GM18951 (cell line): ENCODE results near the gene EPYC.

Experiments used
- POLR2A ChIP-seq: IDR thresholded peaks from 4 replicates; pipeline ENCODE4 v1.6.1; 2011; ENCODE audit warnings: mild to moderate bottlenecking; ENCODE audit not compliant: insufficient read length, insufficient read depth; ENCODE audit errors: extremely low read depth
- in situ Hi-C: fragments of 300-500 bp; cut with MboI; formaldehyde crosslinking; loops from one replicate; pipeline ENCODE4 v1.12.0; 2022; ENCODE audit warnings: low sequenced_read_pairs, mixed read lengths, inconsistent platforms; ENCODE audit not compliant: unreplicated experiment

Gene EPYC

GRCh38 chr12:90984114-90984513, 20.7 kb downstream of the EPYC start:
- in situ Hi-C loops, result loop anchor here (25.0 kb wide), 1 partner anchor 328 kb away; no protein-coding TSS in a partner anchor
- TF ChIP-seq POLR2A, result no peak

GRCh38 chr12:90982170-90982569, 22.6 kb downstream of the EPYC start:
- TF ChIP-seq POLR2A, result no peak
- in situ Hi-C loops, result loop anchor here (25.0 kb wide), 1 partner anchor 330 kb away; no protein-coding TSS in a partner anchor

GRCh38 chr12:90979951-90980350, 24.8 kb downstream of the EPYC start:
- TF ChIP-seq POLR2A, result no peak
- in situ Hi-C loops, result loop anchor here (10.0 to 25.0 kb wide), 2 partner anchors 125 to 332 kb away; no protein-coding TSS in a partner anchor

GRCh38 chr12:90979019-90979418, 25.8 kb downstream of the EPYC start:
- TF ChIP-seq POLR2A, result no peak
- in situ Hi-C loops, result loop anchor here (10.0 to 25.0 kb wide), 2 partner anchors 126 to 333 kb away; no protein-coding TSS in a partner anchor

- in situ Hi-C loops, result loop anchor here (10.0 to 25.0 kb wide), 2 partner anchors 127 to 334 kb away; no protein-coding TSS in a partner anchor
- no peak for TF ChIP-seq POLR2A
Observed at GRCh38 chr12:90978117-90978770, 26.5 kb downstream of the EPYC start.

- in situ Hi-C loops, result loop anchor here (10.0 to 25.0 kb wide), 2 partner anchors 128 to 335 kb away; no protein-coding TSS in a partner anchor
- TF ChIP-seq POLR2A, result no peak
Observed at GRCh38 chr12:90977224-90977623, 27.5 kb downstream of the EPYC start.

- TF ChIP-seq POLR2A, result no peak
- in situ Hi-C loops, result loop anchor here (10.0 kb wide), 1 partner anchor 131 kb away; no protein-coding TSS in a partner anchor
Observed at GRCh38 chr12:90974286-90974685, 30.5 kb downstream of the EPYC start.

GRCh38 chr12:90972226-90972625, 32.5 kb downstream of the EPYC start:
- in situ Hi-C loops, result loop anchor here (10.0 kb wide), 1 partner anchor 133 kb away; no protein-coding TSS in a partner anchor
- TF ChIP-seq POLR2A, result no peak

GRCh38 chr12:90970911-90971310, 33.9 kb downstream of the EPYC start:
- in situ Hi-C loops, result loop anchor here (10.0 kb wide), 1 partner anchor 134 kb away; no protein-coding TSS in a partner anchor

GRCh38 chr12:90970471-90970870, 34.3 kb downstream of the EPYC start:
- TF ChIP-seq POLR2A, result no peak
- in situ Hi-C loops, result loop anchor here (10.0 kb wide), 1 partner anchor 134 kb away; no protein-coding TSS in a partner anchor

More at GRCh38 chr12:90970911-90971310, 33.9 kb downstream of the EPYC start:
- TF ChIP-seq POLR2A, result no peak

GRCh38 chr12:90969851-90970250, 34.9 kb downstream of the EPYC start:
- TF ChIP-seq POLR2A, result no peak
- in situ Hi-C loops, result loop anchor here (10.0 kb wide), 1 partner anchor 135 kb away; no protein-coding TSS in a partner anchor

GRCh38 chr12:90969346-90969745, 35.4 kb downstream of the EPYC start:
- in situ Hi-C loops, result no loop called here
- no peak for TF ChIP-seq POLR2A

GRCh38 chr12:90965204-90965603, 39.6 kb downstream of the EPYC start:
- TF ChIP-seq POLR2A, result no peak
- in situ Hi-C loops, result no loop called here

GRCh38 chr12:90964616-90965015, 40.2 kb downstream of the EPYC start:
- TF ChIP-seq POLR2A, result no peak
- in situ Hi-C loops, result no loop called here
